BE2C (cell line): ENCODE results near the gene TRIB2. TPM values are rescaled to one million over a fixed set of nuclear protein-coding genes. Genes with fewer than 3 reads are reported as not detected.

ENCODE experiments used
- DNase-seq: peaks from one replicate; pipeline ENCODE4 v3.0.0-alpha.2; 2020
- H3K27me3 ChIP-seq: fragments of 250-450 bp; sonication (Bioruptor Pico); 2 replicates; pipeline ENCODE4 v1.5.1; 2020; ENCODE audit warnings: mild to moderate bottlenecking
- H3K36me3 ChIP-seq: fragments of 250-450 bp; sonication (Bioruptor Pico); 2 replicates; pipeline ENCODE4 v1.5.1; 2020; ENCODE audit warnings: mild to moderate bottlenecking
- H3K4me1 ChIP-seq: fragments of 250-450 bp; sonication (Bioruptor Pico); 2 replicates; pipeline ENCODE4 v1.5.1; 2020
- H3K4me3 ChIP-seq: 2 replicates; pipeline ENCODE4 v1.5.1; 2011; ENCODE audit warnings: low read depth, low read length
- H3K9me3 ChIP-seq: fragments of 250-450 bp; sonication (Bioruptor Pico); 2 replicates; pipeline ENCODE4 v1.5.1; 2020
- polyA plus RNA-seq: library from polyadenylated mRNA; unstranded; fragments of >200 nt; gene quantifications from one replicate; pipeline ENCODE4 v1.2.1, GENCODE V29; 2012; ENCODE audit warnings: low read depth, missing spikeins; ENCODE audit not compliant: insufficient read length, insufficient read depth
- TF ChIP-seq, protein P1 (sequence below): IDR thresholded peaks from 2 replicates; pipeline ENCODE4 v1.5.1; 2012; ENCODE audit warnings: mild to moderate bottlenecking, low read depth, low read length

Gene TRIB2
- 318 TPM for polyA plus RNA-seq

GRCh38 chr2:12716282-12717190 is at the start of gene TRIB2:
Gene TRIB2, plus strand, starts transcription at chr2:12716936. Its CDS starts 1,372 bp downstream, at chr2:12718308.
- no peaks in the 10 kb centered on the region for H3K9me3 ChIP-seq
- TF ChIP-seq, protein P1, sequence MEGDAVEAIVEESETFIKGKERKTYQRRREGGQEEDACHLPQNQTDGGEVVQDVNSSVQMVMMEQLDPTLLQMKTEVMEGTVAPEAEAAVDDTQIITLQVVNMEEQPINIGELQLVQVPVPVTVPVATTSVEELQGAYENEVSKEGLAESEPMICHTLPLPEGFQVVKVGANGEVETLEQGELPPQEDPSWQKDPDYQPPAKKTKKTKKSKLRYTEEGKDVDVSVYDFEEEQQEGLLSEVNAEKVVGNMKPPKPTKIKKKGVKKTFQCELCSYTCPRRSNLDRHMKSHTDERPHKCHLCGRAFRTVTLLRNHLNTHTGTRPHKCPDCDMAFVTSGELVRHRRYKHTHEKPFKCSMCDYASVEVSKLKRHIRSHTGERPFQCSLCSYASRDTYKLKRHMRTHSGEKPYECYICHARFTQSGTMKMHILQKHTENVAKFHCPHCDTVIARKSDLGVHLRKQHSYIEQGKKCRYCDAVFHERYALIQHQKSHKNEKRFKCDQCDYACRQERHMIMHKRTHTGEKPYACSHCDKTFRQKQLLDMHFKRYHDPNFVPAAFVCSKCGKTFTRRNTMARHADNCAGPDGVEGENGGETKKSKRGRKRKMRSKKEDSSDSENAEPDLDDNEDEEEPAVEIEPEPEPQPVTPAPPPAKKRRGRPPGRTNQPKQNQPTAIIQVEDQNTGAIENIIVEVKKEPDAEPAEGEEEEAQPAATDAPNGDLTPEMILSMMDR: no peak
- peaks cover 15% of the 10 kb centered on the region for H3K36me3 ChIP-seq
- peaks cover 10% of the 10 kb centered on the region for H3K4me1 ChIP-seq
- H3K27me3 ChIP-seq: no peaks in the 10 kb centered on the region
- peak within 1 kb of the TSS; percentile 97 for H3K4me3 ChIP-seq
- DNase-seq: peak; percentile 94

GRCh38 chr2:12669036-12669435 is 47.7 kb upstream of the TRIB2 start:
- no peaks in the 10 kb centered on the region for H3K36me3 ChIP-seq
- peaks cover 5% of the 10 kb centered on the region for H3K4me1 ChIP-seq
- H3K9me3 ChIP-seq: no peaks in the 10 kb centered on the region
- H3K27me3 ChIP-seq: no peaks in the 10 kb centered on the region
- H3K4me3 ChIP-seq: no peak overlapping the region
- TF ChIP-seq, protein P1: no peak
- no peak for DNase-seq

GRCh38 chr2:12672711-12673315 is 43.9 kb upstream of the TRIB2 start:
- no peak for DNase-seq
- Histone ChIP-seq H3K4me3 (no peak overlapping the region), H3K36me3 (no peaks in the 10 kb centered on the region), H3K4me1 (peaks cover 18% of the 10 kb centered on the region), H3K27me3 (no peaks in the 10 kb centered on the region), H3K9me3 (no peaks in the 10 kb centered on the region)
- TF ChIP-seq, protein P1: no peak

DNA sequence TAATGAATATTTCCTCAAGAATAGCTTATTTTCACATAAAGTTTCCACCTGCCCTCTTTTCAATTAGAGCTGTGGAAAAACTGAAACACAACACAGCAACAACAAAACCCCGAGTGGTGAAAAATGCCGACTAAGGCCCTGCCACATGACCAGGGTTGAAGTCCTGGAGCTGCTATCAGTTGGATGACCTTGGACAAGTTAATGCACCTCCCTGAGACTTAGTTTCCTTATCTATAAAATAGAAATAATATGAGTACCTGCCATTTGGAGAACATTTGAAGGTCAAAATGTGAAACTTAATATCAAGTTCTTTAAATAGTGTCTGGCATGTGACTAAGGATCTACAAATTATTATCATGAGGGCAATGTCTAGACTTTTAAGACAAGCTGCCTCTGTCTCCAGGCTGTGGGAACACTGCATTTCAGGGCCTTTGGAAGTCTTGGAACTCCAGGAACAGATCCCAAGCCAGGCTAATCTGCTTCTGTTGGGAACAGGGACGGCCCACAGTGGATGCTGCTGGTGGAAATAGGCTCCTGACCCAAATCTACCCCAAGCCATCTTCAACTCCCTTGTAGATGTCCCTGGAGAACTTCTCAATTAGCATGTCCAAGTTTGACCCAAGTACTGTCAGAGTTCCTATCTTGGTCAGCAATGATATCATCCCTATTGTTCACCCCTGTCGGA is 42.0 kb upstream of the TRIB2 start:
- DNase-seq: no peak
- Histone ChIP-seq H3K4me1 (peaks cover 14% of the 10 kb centered on the region), H3K9me3 (no peaks in the 10 kb centered on the region), H3K4me3 (no peak overlapping the region), H3K27me3 (no peaks in the 10 kb centered on the region), H3K36me3 (no peaks in the 10 kb centered on the region)
- TF ChIP-seq, protein P1: no peak

DNA sequence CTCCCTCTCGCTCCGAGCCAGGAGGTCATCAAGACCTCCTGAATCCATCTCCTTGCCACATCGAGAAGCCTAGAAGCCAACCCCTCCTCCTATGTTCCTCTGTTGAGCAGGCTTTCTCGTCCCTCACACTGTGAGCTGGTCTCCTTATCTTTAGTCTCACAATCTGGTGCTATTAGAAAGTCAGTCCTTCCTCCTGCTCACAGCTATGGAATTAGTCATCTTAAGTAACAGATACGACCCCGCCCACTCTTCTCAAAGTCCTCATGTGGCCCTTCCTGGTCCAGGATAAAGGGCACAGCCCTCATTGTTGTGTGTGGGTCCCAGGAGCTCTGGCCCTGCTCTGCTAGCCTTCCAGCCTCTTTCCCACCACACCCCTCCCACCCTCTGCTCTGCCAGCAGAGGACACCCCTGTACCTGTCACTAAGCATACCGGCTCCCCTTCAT is 41.4 kb upstream of the TRIB2 start:
- Histone ChIP-seq H3K36me3 (no peaks in the 10 kb centered on the region), H3K9me3 (no peaks in the 10 kb centered on the region), H3K4me3 (no peak overlapping the region), H3K4me1 (peaks cover 13% of the 10 kb centered on the region), H3K27me3 (no peaks in the 10 kb centered on the region)
- peak; percentile 48 for DNase-seq
- TF ChIP-seq, protein P1: no peak
